Neural cell (in vitro differentiated cells): ENCODE data around the gene NT5M. TPM values are rescaled to one million over a fixed set of nuclear protein-coding genes. Genes with fewer than 3 reads are reported as not detected.

Experiments used
- H2AFZ ChIP-seq: fragments of 200-600, 300-800 bp; sonication (generic), shearing (Covaris generic); 2 replicates; pipeline ENCODE4 v1.6.0; 2014; ENCODE audit warnings: low read depth, mild to moderate bottlenecking, antibody characterized with exemption, low read length, moderate library complexity
- H3F3A ChIP-seq: fragments of 200-600 bp; shearing (Covaris generic); 2 replicates; pipeline ENCODE4 v1.6.1; 2016; ENCODE audit warnings: mild to moderate bottlenecking, moderate library complexity, mixed read lengths, antibody characterized with exemption, low read length; ENCODE audit not compliant: insufficient read depth, poor library complexity, severe bottlenecking
- H3K27ac ChIP-seq: fragments of 200-600, 300-800 bp; sonication (generic), shearing (Covaris generic); 2 replicates; pipeline ENCODE4 v1.5.1; 2014; ENCODE audit warnings: mild to moderate bottlenecking, low read length, moderate library complexity
- H3K27me3 ChIP-seq: fragments of 300-800, 200-600 bp; sonication (generic), shearing (Covaris generic); 2 replicates; pipeline ENCODE4 v1.6.0; 2014; ENCODE audit warnings: mild to moderate bottlenecking, low read depth, low read length, moderate library complexity; ENCODE audit not compliant: insufficient read depth
- H3K36me3 ChIP-seq: fragments of 300-800, 200-600 bp; sonication (generic), shearing (Covaris generic); 2 replicates; pipeline ENCODE4 v1.5.1; 2014; ENCODE audit warnings: mild to moderate bottlenecking, antibody characterized with exemption, low read length, moderate library complexity; ENCODE audit not compliant: insufficient read depth
- H3K4me2 ChIP-seq: fragments of 300-800, 200-600 bp; sonication (generic), shearing (Covaris generic); 2 replicates; pipeline ENCODE4 v1.6.0; 2014; ENCODE audit warnings: mild to moderate bottlenecking, low read length
- H3K4me3 ChIP-seq: fragments of 300-800, 200-600 bp; sonication (generic), shearing (Covaris generic); 2 replicates; pipeline ENCODE4 v1.5.1; 2014; ENCODE audit warnings: mild to moderate bottlenecking, low read length, moderate library complexity
- H3K79me2 ChIP-seq: fragments of 200-600 bp; shearing (Covaris generic); replicated peaks from 2 replicates; pipeline ENCODE4 v1.6.0; 2014; ENCODE audit warnings: mild to moderate bottlenecking, low read length, moderate library complexity; ENCODE audit not compliant: insufficient read depth
- H3K9ac ChIP-seq: fragments of 300-800, 200-600 bp; sonication (generic), shearing (Covaris generic); 2 replicates; pipeline ENCODE4 v1.6.1; 2016; ENCODE audit warnings: mild to moderate bottlenecking, low read length, mixed read lengths
- H3K9me2 ChIP-seq: fragments of 200-600 bp; shearing (Covaris generic); 2 replicates; pipeline ENCODE4 v1.6.1; 2016; ENCODE audit warnings: mild to moderate bottlenecking, low read length, mixed read lengths; ENCODE audit not compliant: insufficient read depth
- H3K9me3 ChIP-seq: fragments of 200-600, 300-800 bp; sonication (generic), shearing (Covaris generic); 2 replicates; pipeline ENCODE4 v1.6.1; 2016; ENCODE audit warnings: mild to moderate bottlenecking, mixed run types, low read length, moderate library complexity, mixed read lengths
- H4K20me1 ChIP-seq: fragments of 200-600 bp; shearing (Covaris generic); 2 replicates; pipeline ENCODE4 v1.6.1; 2016; ENCODE audit warnings: mild to moderate bottlenecking, mixed run types; ENCODE audit not compliant: insufficient read depth
- EP300 ChIP-seq: fragments of 450-650 bp; conservative IDR thresholded peaks from 2 replicates; pipeline ENCODE4 v1.6.1; 2014; ENCODE audit warnings: antibody characterized with exemption, mild to moderate bottlenecking, moderate library complexity; ENCODE audit not compliant: poor library complexity, severe bottlenecking
- EZH2 ChIP-seq: fragments of 200-600, 300-800 bp; shearing (Covaris generic), sonication (generic); IDR thresholded peaks from 2 replicates; pipeline ENCODE4 v1.6.1; 2014; ENCODE audit warnings: antibody characterized with exemption, low read length, borderline replicate concordance, mild to moderate bottlenecking; ENCODE audit not compliant: insufficient read depth, poor library complexity, severe bottlenecking
- MXI1 ChIP-seq: fragments of 450-650 bp; conservative IDR thresholded peaks from 2 replicates; pipeline ENCODE4 v1.6.1; 2014; ENCODE audit warnings: antibody characterized with exemption, mild to moderate bottlenecking; ENCODE audit not compliant: poor library complexity, severe bottlenecking
- POLR2AphosphoS5 ChIP-seq: IDR thresholded peaks from 2 replicates; pipeline ENCODE4 v1.6.1; 2012
- RAD21 ChIP-seq: fragments of 450-650 bp; conservative IDR thresholded peaks from 2 replicates; pipeline ENCODE4 v1.6.1; 2014; ENCODE audit warnings: antibody characterized with exemption, mild to moderate bottlenecking, moderate library complexity
- SMC3 ChIP-seq: fragments of 450-650 bp; conservative IDR thresholded peaks from 2 replicates; pipeline ENCODE4 v1.6.1; 2014; ENCODE audit warnings: antibody characterized with exemption, mild to moderate bottlenecking, moderate library complexity; ENCODE audit not compliant: poor library complexity
- TAF1 ChIP-seq: IDR thresholded peaks from 2 replicates; pipeline ENCODE4 v1.6.1; 2012; ENCODE audit warnings: low read depth
- polyA plus RNA-seq: library from polyadenylated mRNA; depleted of rRNA; stranded (reverse); fragments of >200 nt; gene quantifications from 2 replicates; pipeline ENCODE4 v1.2.3, GENCODE V29; 2014
- TF ChIP-seq, protein P1 (sequence below): IDR thresholded peaks from 2 replicates; pipeline ENCODE4 v1.6.1; 2012; ENCODE audit warnings: borderline replicate concordance
- TF ChIP-seq, protein P2 (sequence below): fragments of 450-650 bp; IDR thresholded peaks from 2 replicates; pipeline ENCODE4 v1.5.1; 2014; ENCODE audit warnings: antibody characterized with exemption, mild to moderate bottlenecking, moderate library complexity; ENCODE audit not compliant: poor library complexity, severe bottlenecking

Gene NT5M
- polyA plus RNA-seq, 1 donor from 2014 or later: 11.1 TPM

DNA sequence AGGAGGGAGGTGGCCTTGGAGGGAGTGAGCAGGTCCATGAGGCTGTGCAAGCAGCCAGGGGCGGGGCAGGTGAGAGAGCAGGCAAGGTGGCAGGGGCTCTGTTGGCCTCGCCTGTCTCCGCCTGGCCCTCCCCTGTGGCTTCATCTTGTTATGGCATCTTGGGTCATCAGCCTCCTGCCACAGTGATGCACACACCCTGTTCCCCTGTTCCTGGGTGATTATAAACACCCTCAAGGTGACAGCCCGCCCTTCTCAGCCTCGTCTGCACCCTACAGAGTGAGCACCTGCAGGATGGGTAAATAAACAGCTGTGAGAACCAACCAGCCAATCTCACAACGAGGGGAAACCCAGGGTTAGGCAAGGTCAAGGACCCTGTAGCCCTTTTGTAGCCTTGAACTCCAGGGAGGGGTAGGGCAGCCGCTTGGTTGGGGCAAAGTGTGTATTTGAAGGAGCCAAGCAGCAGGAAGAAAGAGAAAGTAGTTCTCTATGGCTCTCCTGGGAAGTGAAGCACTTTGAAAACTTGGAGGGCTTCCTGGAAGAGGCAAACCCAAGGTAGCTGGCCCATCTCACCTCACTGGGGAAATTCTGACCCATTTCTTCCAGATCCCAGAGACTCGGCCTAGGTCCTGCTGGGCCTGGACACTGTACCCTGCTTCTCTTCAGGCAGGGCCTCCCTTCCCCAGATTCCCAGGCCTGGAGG, 60.6 kb downstream of the NT5M start:
- no peaks in the 10 kb centered on the region for H3K9me2 ChIP-seq
- H3K79me2 ChIP-seq: no peaks in the 10 kb centered on the region
- H3K9me3 ChIP-seq: no peaks in the 10 kb centered on the region
- no peak for TF ChIP-seq RAD21
- TF ChIP-seq MXI1: no peak
- TF ChIP-seq SMC3: no peak
- TF ChIP-seq EP300: no peak
- TF ChIP-seq, protein P1, sequence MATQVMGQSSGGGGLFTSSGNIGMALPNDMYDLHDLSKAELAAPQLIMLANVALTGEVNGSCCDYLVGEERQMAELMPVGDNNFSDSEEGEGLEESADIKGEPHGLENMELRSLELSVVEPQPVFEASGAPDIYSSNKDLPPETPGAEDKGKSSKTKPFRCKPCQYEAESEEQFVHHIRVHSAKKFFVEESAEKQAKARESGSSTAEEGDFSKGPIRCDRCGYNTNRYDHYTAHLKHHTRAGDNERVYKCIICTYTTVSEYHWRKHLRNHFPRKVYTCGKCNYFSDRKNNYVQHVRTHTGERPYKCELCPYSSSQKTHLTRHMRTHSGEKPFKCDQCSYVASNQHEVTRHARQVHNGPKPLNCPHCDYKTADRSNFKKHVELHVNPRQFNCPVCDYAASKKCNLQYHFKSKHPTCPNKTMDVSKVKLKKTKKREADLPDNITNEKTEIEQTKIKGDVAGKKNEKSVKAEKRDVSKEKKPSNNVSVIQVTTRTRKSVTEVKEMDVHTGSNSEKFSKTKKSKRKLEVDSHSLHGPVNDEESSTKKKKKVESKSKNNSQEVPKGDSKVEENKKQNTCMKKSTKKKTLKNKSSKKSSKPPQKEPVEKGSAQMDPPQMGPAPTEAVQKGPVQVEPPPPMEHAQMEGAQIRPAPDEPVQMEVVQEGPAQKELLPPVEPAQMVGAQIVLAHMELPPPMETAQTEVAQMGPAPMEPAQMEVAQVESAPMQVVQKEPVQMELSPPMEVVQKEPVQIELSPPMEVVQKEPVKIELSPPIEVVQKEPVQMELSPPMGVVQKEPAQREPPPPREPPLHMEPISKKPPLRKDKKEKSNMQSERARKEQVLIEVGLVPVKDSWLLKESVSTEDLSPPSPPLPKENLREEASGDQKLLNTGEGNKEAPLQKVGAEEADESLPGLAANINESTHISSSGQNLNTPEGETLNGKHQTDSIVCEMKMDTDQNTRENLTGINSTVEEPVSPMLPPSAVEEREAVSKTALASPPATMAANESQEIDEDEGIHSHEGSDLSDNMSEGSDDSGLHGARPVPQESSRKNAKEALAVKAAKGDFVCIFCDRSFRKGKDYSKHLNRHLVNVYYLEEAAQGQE: no peak
- no peak overlapping the region for H3K27ac ChIP-seq
- no peaks in the 10 kb centered on the region for H4K20me1 ChIP-seq
- no peaks in the 10 kb centered on the region for H3F3A ChIP-seq
- H3K27me3 ChIP-seq: no peaks in the 10 kb centered on the region
- H3K36me3 ChIP-seq: no peaks in the 10 kb centered on the region
- H2AFZ ChIP-seq: no peak overlapping the region
- H3K9ac ChIP-seq: no peak overlapping the region
- H3K4me3 ChIP-seq: no peak overlapping the region
- no peak overlapping the region for H3K4me2 ChIP-seq

DNA sequence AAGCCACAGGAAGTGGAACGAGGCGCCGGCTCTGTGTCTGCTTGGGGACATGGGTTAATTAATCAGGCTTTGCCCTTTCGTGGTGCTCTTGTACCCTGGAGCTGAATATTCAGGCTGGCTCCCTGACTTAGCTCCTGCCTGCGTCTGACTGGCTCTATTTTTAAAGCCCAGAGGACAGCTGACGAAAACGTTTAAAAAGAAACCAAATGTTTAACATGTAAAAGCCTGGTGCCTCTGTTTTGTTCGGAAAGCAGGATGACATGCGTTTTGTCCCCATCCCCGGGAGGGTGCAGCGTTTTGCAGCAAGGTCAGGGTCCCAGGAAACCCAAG, 61.1 kb downstream of the NT5M start:
- H3K4me2 ChIP-seq: no peak overlapping the region
- H3K9ac ChIP-seq: no peak overlapping the region
- no peaks in the 10 kb centered on the region for H3K79me2 ChIP-seq
- H3F3A ChIP-seq: no peaks in the 10 kb centered on the region
- no peak overlapping the region for H2AFZ ChIP-seq
- no peak overlapping the region for H3K27ac ChIP-seq
- H3K36me3 ChIP-seq: no peaks in the 10 kb centered on the region
- H3K27me3 ChIP-seq: no peaks in the 10 kb centered on the region
- H3K4me3 ChIP-seq: no peak overlapping the region
- H4K20me1 ChIP-seq: no peaks in the 10 kb centered on the region
- no peak for TF ChIP-seq TAF1
- TF ChIP-seq SMC3: no peak
- no peak for TF ChIP-seq EZH2
- TF ChIP-seq, protein P1: no peak
- TF ChIP-seq EP300: no peak
- TF ChIP-seq, protein P2, sequence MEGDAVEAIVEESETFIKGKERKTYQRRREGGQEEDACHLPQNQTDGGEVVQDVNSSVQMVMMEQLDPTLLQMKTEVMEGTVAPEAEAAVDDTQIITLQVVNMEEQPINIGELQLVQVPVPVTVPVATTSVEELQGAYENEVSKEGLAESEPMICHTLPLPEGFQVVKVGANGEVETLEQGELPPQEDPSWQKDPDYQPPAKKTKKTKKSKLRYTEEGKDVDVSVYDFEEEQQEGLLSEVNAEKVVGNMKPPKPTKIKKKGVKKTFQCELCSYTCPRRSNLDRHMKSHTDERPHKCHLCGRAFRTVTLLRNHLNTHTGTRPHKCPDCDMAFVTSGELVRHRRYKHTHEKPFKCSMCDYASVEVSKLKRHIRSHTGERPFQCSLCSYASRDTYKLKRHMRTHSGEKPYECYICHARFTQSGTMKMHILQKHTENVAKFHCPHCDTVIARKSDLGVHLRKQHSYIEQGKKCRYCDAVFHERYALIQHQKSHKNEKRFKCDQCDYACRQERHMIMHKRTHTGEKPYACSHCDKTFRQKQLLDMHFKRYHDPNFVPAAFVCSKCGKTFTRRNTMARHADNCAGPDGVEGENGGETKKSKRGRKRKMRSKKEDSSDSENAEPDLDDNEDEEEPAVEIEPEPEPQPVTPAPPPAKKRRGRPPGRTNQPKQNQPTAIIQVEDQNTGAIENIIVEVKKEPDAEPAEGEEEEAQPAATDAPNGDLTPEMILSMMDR: no peak
- TF ChIP-seq POLR2AphosphoS5: no peak
- no peak for TF ChIP-seq MXI1
- TF ChIP-seq RAD21: no peak
- no peaks in the 10 kb centered on the region for H3K9me2 ChIP-seq
- H3K9me3 ChIP-seq: no peaks in the 10 kb centered on the region
